NCI-H2171 (cell line): ENCODE measurements around the gene FMC1.
"Not testable (repeated sequence)": the region's sequence is repeated elsewhere in the genome, so short reads cannot be mapped to it uniquely, and the experiment has no call there.

ENCODE experiments used
- DNase-seq: peaks from one replicate; lab custom pipeline; 2025; lab: John Stamatoyannopoulos, UW

The FMC1 gene

DNA sequence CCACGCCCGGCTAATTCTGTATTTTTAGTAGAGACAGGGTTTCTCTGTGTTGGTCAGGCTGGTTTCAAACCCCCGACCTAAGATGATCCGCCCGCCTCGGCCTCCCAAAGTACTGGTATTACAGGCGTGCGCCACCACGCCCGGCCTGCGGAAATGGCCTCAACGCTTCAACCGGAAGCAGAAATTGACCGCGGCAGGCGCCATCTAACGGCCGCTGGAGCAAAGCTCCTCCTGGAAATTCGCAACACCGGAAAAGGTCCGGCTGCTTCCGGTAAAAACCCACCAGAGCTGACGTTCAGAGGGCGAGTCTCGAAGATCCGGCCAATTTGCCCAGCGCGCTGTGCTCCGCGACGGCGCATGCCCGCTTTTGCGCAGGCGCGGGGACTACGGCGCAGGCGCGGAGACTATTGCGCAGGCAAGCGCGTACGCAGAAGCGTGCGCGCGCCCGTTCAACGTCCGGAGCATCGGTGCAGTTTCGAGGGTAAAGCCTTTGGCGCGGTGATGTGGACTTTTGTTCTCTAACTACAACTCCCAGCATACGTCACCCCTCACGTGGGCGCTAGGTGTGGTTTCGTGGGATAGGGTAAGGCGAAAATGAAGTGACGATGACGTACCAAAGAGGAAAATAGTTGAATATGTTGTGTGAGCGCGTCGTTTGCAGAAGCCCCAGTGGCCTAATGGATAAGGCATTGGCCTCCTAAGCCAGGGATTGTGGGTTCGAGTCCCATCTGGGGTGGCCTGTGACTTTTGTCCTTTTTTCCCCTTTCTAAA, 915 bp upstream of the FMC1 start:
- peak; percentile 100 for DNase-seq

GRCh38 chr7:139340808-139341057, 404 bp upstream of the FMC1 start:
- peak; percentile 85 for DNase-seq

DNA sequence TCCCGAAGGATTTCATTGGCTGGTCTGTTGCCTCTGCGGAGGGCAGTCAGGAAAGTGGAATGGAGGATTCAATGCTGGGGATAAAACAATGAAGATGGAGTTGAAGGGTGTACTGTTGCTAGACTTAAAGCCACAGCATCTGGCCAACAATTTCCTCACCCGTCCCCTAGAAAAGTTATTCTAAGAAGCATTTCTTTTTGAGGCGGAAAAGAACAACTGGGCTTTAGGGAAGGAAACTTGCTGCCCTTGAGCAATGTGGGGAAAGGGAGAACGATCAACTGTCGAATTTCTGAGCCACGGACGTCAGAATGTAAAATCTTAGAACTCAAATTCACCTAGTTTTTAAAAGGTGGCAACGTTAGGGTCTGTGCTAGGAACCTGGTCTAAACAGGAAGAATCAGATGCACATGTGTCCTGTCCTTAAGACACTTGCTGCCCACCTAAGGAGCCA, 664 bp downstream of the FMC1 start:
- DNase-seq: no peak

DNA sequence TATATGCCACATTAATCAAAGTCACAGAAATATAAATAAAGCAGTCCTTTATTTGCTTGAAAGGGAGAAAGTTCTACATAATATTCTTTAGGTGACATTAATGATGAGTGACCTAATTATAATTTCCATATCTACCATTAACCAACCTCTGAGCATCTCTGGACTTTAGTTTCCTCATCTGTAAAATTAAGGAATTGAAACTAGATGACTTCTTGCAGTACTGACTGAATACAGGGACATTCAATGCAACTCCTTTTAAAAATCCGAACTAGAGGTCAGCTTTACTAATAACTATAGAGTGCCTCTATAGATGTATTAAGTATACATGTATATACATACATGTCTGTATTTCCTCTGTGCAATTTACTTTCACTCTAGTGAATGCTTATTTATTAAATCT, 3.9 kb downstream of the FMC1 start:
- no peak for DNase-seq

DNA sequence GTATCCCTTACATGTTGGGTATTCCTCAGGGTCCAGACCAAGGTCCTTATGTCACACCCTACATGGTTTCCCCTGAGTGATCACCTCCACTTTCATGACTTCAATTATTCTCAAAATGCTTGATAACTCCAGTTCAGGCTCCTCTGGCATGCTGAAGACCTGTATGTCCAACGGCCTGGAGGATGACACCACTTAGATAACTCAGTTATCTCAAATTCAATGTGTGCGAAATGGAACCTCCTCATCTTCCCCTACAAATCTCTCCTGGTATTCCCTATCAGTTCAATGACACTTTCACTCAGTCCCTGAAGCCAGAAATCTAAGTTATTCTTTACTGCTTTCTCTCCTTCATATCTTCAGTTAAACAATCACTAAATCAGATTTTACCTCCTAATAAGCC, 9.9 kb downstream of the FMC1 start:
- no peak for DNase-seq

- DNase-seq: no peak
Measured at GRCh38 chr7:139354729-139355128, 13.6 kb downstream of the FMC1 start.

DNA sequence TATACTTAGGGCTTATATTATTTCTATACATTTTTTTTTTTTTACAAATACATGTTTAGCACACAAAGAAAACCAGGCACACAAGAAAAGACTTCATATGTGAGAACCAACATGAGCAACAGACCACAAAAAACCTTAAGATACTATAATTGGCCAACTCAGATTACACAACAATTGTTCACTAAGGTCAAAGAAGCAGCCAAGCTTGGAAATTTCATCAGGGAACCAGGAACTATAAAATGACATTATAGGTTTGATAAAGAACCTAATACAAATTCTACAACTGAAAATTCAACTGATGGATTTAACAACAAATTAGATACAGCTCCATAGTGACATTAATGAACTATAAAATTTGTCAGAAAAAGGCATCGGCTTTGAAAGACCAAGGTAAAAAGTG, 14.2 kb downstream of the FMC1 start:
- no peak for DNase-seq

GRCh38 chr7:139357729-139358506, 16.8 kb downstream of the FMC1 start:
- not testable (repeated sequence) for DNase-seq

- peak; percentile 24 for DNase-seq
Measured at GRCh38 chr7:139358541-139359365, 17.6 kb downstream of the FMC1 start.

DNA sequence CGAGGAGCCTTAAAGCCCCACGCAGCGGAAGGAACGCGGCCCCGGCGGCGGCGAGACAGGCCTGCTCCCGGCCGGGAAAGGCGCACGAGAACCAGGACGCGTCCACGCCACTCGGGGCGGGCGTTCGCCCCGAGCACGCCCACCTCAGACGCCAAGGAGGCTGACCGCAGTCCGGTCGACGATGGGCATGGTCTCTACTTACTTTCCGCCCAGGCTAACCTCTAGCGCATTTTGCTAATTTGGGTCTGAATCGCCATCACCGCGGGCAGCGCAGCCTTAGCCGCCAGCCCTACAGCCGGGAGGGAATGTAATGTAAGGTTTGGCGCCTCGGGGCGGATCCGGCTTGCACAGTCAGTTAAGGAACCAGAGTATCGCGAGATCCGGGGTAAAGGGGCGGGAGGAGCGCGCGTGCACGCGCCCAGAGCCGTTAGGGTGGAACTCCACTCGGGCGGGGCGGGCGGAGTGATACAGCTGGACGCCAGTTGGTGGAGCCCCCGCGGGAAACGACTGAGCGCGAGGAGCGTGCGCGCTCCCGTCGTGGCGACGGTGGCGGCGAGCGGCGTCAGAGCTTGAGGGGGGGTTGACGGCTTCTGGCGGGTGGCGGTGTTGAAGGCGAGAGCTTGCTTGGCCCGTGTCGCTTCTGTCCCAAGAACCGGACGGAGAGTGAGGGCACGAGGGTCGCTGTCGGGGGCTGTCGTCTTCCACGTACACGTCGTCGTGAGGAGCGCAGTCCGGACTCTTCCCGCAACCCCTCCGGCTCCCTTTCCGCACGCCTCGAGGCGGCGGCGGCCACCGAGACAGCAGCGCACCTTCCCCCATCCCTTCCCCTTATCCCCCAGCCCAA, 18.5 kb downstream of the FMC1 start, which contains the start of gene LUC7L2:
LUC7L2 (plus strand) TSS at position 529 of the 844 bp plus-strand sequence. CDS start 368 bp downstream, outside the sequence.
- DNase-seq: peak; percentile 98

GRCh38 chr7:139360210-139360947, 19.2 kb downstream of the FMC1 start:
- peak; percentile 96 for DNase-seq

- DNase-seq: no peak
Measured at GRCh38 chr7:139360948-139361307, 19.8 kb downstream of the FMC1 start.

DNA sequence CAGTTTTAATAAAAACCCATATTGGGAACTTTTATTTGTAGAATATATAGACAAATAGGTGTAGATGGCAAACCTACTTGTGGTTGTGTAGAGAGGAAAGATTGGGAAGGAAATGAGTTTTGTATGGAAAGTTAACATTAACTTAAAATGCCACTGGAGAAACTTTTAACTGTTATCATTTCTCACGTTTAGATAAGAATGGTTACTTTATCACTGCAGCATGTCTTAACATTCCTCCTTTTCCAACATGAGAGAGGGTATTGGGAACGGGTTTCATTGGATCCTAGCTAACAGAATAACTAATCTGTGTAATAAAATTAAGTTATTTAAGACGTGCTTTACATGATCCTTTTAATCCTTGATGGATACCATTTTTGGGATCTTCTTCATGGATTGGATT, 20.4 kb downstream of the FMC1 start:
- no peak for DNase-seq

GRCh38 chr7:139362302-139362701, 21.2 kb downstream of the FMC1 start:
- peak; percentile 1 for DNase-seq

- no peak for DNase-seq
Measured at GRCh38 chr7:139362981-139363380, 21.8 kb downstream of the FMC1 start.

DNA sequence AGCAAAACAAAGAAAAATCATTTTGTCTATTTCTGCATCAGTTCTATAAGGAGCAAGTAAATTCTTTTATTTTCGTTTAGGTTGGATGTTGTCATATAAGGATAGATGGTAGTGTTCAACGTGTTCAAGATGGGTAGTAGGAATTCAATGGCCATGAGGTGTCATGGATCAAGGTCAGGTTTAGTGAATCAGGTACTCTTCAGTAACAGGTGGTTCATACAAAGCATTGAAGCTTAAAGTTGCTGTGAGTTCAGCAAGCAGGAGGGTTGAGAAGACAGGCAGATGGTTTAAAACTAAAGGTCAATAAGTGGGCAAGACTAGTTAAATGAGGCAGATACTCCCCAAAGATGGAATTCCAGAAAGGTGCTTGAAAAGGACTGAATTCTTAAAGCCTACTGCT, 24.2 kb downstream of the FMC1 start:
- DNase-seq: no peak

- DNase-seq: no peak
Measured at GRCh38 chr7:139366400-139366799, 25.3 kb downstream of the FMC1 start.

DNA sequence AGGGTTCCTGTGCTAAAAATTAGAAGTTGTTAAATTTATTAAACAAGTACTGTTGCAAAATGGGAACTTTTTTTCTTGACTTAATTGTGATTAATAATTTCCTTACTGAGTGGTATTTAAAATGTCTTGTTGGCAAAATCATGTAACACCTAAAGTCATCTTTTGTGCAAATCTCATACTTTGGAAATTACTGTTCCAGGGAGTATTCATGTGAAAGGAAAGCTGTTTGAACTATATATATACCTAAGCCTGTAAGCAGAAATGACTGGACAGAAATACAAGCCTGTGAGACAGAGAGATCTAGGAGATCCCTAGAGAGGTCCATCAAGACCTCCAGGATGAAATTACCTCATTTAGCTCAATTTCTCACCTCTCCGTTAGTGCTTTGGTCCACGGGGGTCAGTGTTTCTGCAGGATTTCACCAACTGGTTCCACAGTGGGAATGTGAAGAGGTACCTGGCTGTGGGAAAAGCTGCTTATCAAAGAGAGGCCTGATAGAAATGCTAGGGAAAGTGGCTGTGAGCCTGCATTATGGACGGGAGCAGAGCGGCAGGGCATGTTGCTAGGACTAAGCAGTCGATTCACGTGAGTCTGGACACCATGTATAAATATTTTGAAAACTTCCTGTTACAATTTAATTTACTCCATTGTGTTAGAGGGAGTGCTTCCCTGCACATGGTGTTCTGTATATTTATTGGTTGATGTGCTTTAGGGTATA, 26.5 kb downstream of the FMC1 start:
- DNase-seq: no peak

DNA sequence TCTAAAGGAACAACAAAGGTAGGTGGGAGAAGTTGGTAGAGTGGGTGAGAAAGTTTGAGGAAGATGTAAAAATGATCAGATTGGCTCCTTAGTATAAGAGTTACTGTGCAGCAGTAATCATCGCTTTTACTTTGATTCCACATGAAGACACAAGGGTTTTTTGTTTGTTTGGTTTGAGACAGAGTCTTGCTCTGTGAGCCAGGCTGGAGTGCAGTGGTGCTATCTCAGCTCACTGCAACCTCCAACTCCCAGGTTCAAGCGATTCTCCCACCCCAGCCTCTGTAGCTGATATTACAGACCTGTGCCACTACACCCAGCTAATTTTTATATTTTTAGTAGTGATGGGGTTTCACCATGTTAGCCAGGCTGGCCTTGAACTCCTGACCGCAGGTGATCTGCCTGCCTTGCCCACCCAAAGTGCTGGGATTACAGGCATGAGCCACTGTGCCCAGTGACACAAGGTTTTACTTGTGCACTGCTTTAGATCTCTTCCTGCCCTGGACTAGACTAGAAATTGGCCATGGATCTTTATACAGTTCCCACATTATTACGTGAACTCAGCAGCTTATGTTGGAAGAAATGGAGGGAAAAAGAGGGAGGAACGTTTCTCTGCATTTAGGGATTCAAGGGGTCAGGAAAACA, 29.3 kb downstream of the FMC1 start:
- no peak for DNase-seq

DNA sequence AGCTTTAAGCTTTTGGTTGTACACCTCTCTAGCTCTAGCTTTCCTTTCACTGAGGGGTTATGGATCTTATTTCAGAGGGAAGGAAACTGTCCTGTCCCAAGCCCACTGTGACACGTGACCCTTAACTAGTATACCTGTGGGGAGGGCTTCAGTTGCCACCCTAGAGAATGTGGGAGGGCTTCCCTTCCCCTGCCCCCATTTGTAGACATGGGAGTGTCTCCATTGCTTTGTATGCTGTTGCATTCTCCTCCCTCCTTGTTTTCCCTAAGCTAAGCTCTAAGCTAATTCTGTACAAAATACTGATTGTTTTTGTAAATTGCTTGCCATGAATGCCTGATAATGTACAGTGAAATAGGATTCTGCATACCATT, 29.8 kb downstream of the FMC1 start:
- no peak for DNase-seq
